Right lobe of liver (tissue), 5 donors: Measurements from ENCODE around the gene LRBA. TPM values are rescaled to one million over a fixed set of nuclear protein-coding genes. Genes with fewer than 3 reads are reported as not detected.

ENCODE experiments used
- small RNA-seq, 2 experiments: library from RNA; depleted of rRNA; stranded (forward); fragments of <200 nt; gene quantifications; one replicate each; pipeline ENCODE3, GENCODE V24; 2016
- total RNA-seq, 6 experiments: library from RNA; depleted of rRNA in 2 of 6; stranded (reverse); fragments of >200 nt in 2 of 6; fragmentation: NEBNext Ultra II Directional in 3 of 6; extraction: Animal tissue kit (Norgen Biotek cat#: 25700) in 3 of 6; gene quantifications; one replicate each; pipeline versions ENCODE4 v1.1.0 to v1.2.4, GENCODE V29; 2016 to 2023
- donor health status: DM: no; HTN: no; CAD: no.
- donor health status: DM: no; HTN: no; CAD: no.
- donor health status: DM: no; HTN: yes; CAD: no.
- donor health status: DM: no; HTN: yes; CAD: no.

Gene LRBA
- total RNA-seq, 6 experiments from 2014 or later, result 18.9 to 48.1 (median 24.5) TPM

Small RNA genes within 50 kb of the gene (small RNA-seq; reads per million reads assigned to genes)
- gene RNA5SP168, result 0 reads per million in 2 experiments

Other genes starting within 250 kb of the LRBA start
- gene RPS3A, start 84.3 kb upstream of the LRBA start, total RNA-seq, result 100 to 1,000 TPM; 420 to 946 (median 518) TPM